GM12873 (cell line): ENCODE data around the gene GUCA2B.

ENCODE experiments used
- TF ChIP-seq, protein P1 (sequence below): IDR thresholded peaks from 2 replicates; pipeline ENCODE4 v1.5.1; 2012; ENCODE audit warnings: low read depth, mild to moderate bottlenecking, moderate library complexity, low read length, control low read depth; ENCODE audit not compliant: insufficient read depth; ENCODE audit errors: missing control alignments

GUCA2B gene

DNA sequence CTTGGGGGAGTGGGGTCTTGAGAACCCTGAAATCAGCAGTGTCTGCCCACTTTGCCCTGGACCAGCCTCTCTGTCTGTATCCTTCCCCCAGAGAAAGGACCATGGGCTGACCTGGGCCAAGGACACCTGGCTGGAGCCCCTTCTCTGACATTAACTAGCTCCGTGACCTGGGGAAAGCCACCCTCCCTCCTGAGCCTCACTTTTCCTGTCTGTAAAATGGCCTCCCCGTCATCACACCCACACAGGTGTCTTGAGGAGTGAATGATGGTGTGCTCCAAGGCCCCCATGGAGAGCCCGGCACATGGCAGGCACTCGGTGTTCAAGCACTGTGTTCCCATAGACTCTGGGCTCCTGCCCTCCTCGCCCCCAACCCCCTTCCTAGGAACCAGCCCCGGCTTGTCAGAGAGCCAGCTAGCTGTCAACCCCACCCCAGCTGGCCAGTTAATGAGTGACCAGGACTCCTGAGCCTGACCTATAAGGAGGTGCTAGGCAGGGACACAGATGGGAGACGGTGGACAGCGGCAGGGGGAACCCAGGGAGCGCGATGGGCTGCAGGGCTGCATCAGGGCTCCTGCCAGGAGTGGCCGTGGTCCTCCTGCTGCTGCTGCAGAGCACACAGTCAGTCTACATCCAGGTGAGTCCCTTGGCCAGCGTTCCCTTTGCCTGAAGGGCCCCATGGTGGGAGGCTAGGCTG is at the start of gene GUCA2B:
Gene GUCA2B (plus strand): TSS at position 504 of the 694 bp plus-strand sequence. CDS start 41 bp downstream, at position 545.
- TF ChIP-seq, protein P1, sequence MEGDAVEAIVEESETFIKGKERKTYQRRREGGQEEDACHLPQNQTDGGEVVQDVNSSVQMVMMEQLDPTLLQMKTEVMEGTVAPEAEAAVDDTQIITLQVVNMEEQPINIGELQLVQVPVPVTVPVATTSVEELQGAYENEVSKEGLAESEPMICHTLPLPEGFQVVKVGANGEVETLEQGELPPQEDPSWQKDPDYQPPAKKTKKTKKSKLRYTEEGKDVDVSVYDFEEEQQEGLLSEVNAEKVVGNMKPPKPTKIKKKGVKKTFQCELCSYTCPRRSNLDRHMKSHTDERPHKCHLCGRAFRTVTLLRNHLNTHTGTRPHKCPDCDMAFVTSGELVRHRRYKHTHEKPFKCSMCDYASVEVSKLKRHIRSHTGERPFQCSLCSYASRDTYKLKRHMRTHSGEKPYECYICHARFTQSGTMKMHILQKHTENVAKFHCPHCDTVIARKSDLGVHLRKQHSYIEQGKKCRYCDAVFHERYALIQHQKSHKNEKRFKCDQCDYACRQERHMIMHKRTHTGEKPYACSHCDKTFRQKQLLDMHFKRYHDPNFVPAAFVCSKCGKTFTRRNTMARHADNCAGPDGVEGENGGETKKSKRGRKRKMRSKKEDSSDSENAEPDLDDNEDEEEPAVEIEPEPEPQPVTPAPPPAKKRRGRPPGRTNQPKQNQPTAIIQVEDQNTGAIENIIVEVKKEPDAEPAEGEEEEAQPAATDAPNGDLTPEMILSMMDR: no peak

DNA sequence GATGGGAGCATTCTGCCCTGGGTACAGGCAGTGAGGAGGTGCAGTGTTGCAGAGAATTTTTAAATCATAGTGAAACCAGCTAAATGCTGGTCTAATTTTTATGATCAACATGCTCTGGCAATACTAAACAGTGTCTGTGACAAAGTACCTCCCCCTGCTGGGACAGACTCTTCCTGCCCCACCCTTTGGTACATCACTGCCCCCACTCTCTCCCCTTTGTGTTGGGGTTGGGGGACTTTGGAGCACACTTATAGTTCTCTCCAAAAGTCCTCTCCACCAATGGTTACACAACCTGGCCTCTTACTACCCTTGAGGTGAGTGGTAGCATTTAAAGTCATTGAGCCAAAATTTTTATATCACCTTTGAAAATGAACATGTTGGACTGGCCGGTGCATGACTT is 48.2 kb upstream of the GUCA2B start:
- TF ChIP-seq, protein P1: no peak

DNA sequence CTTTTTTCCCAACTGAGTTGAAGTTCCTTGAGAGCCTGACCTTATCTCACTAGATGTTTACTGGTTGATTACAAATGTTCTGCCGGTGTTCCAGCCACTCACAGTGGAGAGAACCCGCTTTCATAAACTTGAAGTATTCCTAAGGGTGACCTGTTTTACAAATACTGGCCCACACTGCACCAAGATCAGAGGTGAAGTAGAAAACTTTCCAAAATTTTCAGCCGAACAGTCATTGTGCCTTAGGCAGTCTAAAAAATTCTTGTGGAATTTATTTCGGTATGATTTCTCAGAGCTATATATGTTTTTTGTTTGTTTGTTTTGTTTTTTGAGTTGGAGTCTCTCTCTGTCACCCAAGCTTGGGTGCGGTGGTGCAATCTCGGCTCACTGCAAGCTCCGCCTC is 44.9 kb upstream of the GUCA2B start:
- TF ChIP-seq, protein P1: no peak

DNA sequence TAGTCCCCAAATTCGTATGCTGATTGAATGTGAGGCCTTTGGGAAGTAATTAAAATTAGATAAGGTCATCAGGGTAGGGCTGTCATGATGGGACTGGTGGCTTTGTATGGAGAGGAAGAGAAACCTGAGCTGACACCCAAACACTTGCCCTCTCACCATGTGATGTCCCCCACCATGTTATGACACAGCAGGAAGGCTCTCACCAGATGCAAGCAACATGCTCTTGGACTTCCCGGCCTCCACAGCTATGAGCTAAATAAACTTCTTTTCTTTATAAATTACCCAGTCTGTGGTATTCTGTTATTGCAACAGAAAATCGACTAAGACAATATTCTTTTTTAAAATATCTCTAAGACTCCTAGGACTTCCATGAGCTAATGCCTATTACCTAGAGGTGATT is 43.6 kb upstream of the GUCA2B start:
- TF ChIP-seq, protein P1: no peak

DNA sequence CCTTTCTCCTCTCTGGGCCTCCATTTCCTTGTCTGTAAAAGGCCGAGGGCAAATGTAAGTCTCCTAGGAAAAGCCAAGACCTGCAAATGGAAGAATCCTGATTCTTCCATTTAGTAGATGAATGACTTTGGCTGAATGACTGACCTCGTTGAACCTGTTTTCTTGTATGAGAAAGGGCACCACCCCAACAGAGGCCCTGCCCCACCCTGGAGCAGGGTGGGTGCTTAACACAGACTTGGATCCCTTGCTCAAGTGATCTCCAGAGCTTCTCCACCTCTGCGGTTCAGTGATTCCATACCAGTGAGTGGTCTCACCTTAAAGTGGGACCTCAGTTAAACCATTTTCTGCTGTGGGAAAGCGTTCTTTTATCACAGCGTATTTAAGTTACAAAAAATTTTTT is 39.0 kb upstream of the GUCA2B start:
- TF ChIP-seq, protein P1: no peak

DNA sequence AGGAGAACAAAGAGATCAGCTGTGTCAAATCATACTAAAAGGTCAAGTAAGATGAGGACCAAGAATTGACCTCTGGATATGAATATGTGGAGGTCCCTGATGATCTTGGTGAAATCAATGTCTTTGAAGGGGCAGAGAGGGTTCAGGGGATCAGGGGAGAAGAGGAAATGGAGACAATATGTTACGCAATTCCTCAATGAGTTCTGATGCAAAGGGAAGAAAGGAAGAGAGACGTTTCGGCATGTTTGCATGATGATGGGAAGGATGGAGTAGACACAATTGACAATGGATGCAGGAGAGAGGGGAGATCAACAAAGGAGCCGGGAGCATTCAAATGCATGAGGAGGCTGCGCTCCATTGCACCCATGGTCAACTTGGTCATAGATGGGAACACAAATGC is 36.0 kb upstream of the GUCA2B start:
- TF ChIP-seq, protein P1: no peak

DNA sequence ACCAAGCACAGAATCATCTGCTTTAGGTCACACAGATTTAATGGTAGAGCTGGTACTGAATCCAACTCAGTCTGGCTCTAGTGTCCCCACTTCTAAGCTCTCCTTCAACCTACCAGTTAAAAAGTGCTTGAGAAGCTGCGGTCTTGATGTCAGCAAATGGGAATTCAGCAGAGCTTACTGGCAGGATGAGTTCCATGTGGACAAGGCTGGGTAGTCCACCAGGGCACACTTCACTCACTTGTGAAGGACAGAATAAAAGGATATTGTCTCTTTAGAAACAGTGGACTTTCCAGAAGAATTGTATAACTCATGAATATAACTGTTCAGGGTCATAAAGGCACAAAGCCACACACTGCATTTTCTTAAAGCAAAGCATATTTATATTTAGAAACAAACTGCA is 35.1 kb upstream of the GUCA2B start:
- TF ChIP-seq, protein P1: no peak
